Common myeloid progenitor, CD34-positive (primary cell): ENCODE results near the gene PARP8.
"Not testable (repeated sequence)": the region's sequence is repeated elsewhere in the genome, so short reads cannot be mapped to it uniquely, and the experiment has no call there.

Source experiments
- CTCF ChIA-PET: fragments of 350-600 bp; sonication (Branson Sonifier 250); formaldehyde crosslinking; loops from one replicate; lab custom pipeline; 2021; ENCODE audit warnings: antibody characterized with exemption; lab: Charles Lee
- POLR2A ChIA-PET: fragments of 350-600 bp; sonication (Branson Sonifier 250); formaldehyde crosslinking; loops from one replicate; lab custom pipeline; 2021; ENCODE audit warnings: antibody characterized with exemption; lab: Charles Lee
- DNase-seq, 3 donors: peaks; one replicate each; pipeline versions ENCODE4 v3.0.0 to v3.0.0-alpha.2; 2013
- H3K27ac ChIP-seq, 2 experiments: 1 replicate in 1 of 2; 2 replicates in 1 of 2; pipeline ENCODE4 v1.7.0; 2013; ENCODE audit warnings: inconsistent platforms in 2 of 2, low read length in 2 of 2, mild to moderate bottlenecking in 2 of 2, low read depth in 1 of 2, moderate library complexity in 1 of 2; ENCODE audit not compliant: severe bottlenecking in 2 of 2, insufficient read depth in 1 of 2, poor library complexity in 1 of 2
- H3K27me3 ChIP-seq, 5 experiments: replicated peaks in 2 of 5; 1 replicate in 3 of 5; 2 replicates in 2 of 5; pipeline versions ENCODE4 v1.6.1 to v1.7.0; 2013; ENCODE audit warnings: low read length in 4 of 5, mild to moderate bottlenecking in 2 of 5, moderate library complexity in 2 of 5, inconsistent platforms in 1 of 5; ENCODE audit not compliant: insufficient read depth in 5 of 5, control insufficient read depth in 4 of 5
- H3K36me3 ChIP-seq, 4 experiments: 1 replicate in 2 of 4; 2 replicates in 2 of 4; pipeline versions ENCODE4 v1.6.1 to v1.7.0; 2013; ENCODE audit warnings: low read length in 3 of 4, control low read depth in 1 of 4, mild to moderate bottlenecking in 1 of 4; ENCODE audit not compliant: control insufficient read depth in 4 of 4, insufficient read depth in 4 of 4
- H3K4me1 ChIP-seq, 4 experiments: 1 replicate in 3 of 4; 2 replicates in 1 of 4; pipeline versions ENCODE4 v1.6.1 to v1.7.1; 2013; ENCODE audit warnings: low read length in 3 of 4, mild to moderate bottlenecking in 3 of 4, control low read depth in 1 of 4, inconsistent platforms in 1 of 4, moderate library complexity in 1 of 4; ENCODE audit not compliant: control insufficient read depth in 4 of 4, insufficient read depth in 4 of 4; ENCODE audit errors: control extremely low read depth in 1 of 4
- H3K4me3 ChIP-seq, 7 experiments: 1 replicate in 4 of 7; 2 replicates in 3 of 7; pipeline versions ENCODE4 v1.5.1 to v1.7.0; 2013; ENCODE audit warnings: mild to moderate bottlenecking in 7 of 7, low read length in 6 of 7, moderate library complexity in 6 of 7, inconsistent platforms in 2 of 7, low read depth in 2 of 7, control low read depth in 1 of 7; ENCODE audit not compliant: insufficient read depth in 4 of 7, control insufficient read depth in 1 of 7; ENCODE audit errors: extremely low read depth in 1 of 7
- H3K9me3 ChIP-seq, 5 experiments: 1 replicate in 4 of 5; 2 replicates in 1 of 5; pipeline versions ENCODE4 v1.6.1 to v1.7.1; 2013; ENCODE audit warnings: low read length in 4 of 5, mild to moderate bottlenecking in 2 of 5, inconsistent platforms in 1 of 5, low read depth in 1 of 5, moderate library complexity in 1 of 5; ENCODE audit not compliant: control insufficient read depth in 4 of 5, insufficient read depth in 2 of 5; ENCODE audit errors: control extremely low read depth in 1 of 5
- WGBS: methylation state at CpG from one replicate; pipeline ENCODE4 v1.1.5; 2013; ENCODE audit not compliant: insufficient coverage; 5-methylcytosine and 5-hydroxymethylcytosine counted together

The PARP8 gene

DNA sequence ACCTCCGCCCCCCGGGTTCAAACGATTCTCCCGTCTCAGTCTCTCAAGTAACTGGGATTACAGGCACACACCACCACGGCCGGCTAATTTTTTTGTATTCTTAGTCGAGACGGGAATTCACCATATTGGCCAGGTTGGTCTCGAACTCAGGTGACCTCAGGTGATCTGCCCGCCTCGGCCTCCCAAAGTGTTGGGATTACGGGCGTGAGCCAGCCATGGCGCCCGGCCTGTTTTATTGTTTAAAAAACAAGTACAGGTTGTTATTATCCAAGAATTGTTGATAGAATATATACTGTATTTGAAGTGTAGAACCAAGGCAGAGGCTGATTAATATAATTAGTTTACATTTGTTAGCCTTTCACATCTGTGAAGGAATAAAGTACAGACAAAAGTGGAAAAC lies 8.9 kb downstream of the PARP8 start:
- H3K27me3 ChIP-seq: no peaks in the 10 kb centered on the region
- no peak overlapping the region for H3K4me3 ChIP-seq
- no peaks in the 10 kb centered on the region for H3K36me3 ChIP-seq
- H3K4me1 ChIP-seq: peaks cover 0 to 12% (median 2%) of the 10 kb centered on the region in 4 experiments
- no peak for DNase-seq
- ChIA-PET POLR2A (no interaction called here), CTCF (no interaction called here)
- no peaks in the 10 kb centered on the region for H3K9me3 ChIP-seq
- no peak overlapping the region for H3K27ac ChIP-seq
- WGBS: 99% methylated on average over 15 of the region's 15 CpGs

GRCh38 chr5:50679554-50679953 lies 13.1 kb downstream of the PARP8 start:
- CTCF ChIA-PET, H3K27me3 ChIP-seq, H3K36me3 ChIP-seq, H3K27ac ChIP-seq, H3K9me3 ChIP-seq, POLR2A ChIA-PET, H3K4me1 ChIP-seq, H3K4me3 ChIP-seq, DNase-seq: not testable (repeated sequence)
- 100% methylated on average over 3 of the region's 4 CpGs for WGBS

GRCh38 chr5:50684721-50685120 lies 18.3 kb downstream of the PARP8 start:
- WGBS: 100% methylated on average over 1 of the region's 3 CpGs
- Histone ChIP-seq H3K4me3 (no peak overlapping the region), H3K27me3 (no peaks in the 10 kb centered on the region), H3K27ac (no peak overlapping the region), H3K36me3 (peaks cover 0 to 5% (median 2%) of the 10 kb centered on the region in 4 experiments), H3K9me3 (peaks cover 0 to 7% (median 3%) of the 10 kb centered on the region in 5 experiments), H3K4me1 (no peaks in the 10 kb centered on the region)
- no peak for DNase-seq
- ChIA-PET CTCF (interaction anchor here (0.6 to 2.0 kb wide), 2 partner anchors 10 to 358 kb away, joined by 3 to 4 read pairs; no protein-coding TSS in a partner anchor), POLR2A (interaction anchor here (0.6 kb wide), 1 partner anchor 19 kb away, joined by 3 read pairs; no protein-coding TSS in a partner anchor)

DNA sequence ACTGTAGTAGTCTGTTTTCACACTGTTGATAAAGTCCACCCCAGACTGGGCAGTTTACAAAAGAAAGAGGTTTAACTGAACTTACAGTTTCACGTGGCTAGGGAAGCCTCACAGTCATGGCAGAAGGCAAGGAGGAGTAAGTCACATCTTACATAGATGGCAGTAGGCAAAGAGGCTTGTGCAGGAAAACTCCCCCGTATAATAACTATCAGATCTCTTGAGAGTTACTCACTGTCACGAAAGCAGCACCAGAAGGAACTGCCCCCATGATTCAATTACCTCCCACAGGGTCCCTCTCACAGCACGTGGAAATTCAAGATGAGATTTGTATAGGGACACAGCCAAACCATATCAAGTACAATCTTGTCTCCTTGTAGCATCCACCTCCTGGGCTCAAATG lies 21.1 kb downstream of the PARP8 start:
- POLR2A ChIA-PET: no interaction called here
- WGBS: 100% methylated on average over 2 of the region's 4 CpGs
- Histone ChIP-seq H3K4me1 (no peaks in the 10 kb centered on the region), H3K9me3 (peaks cover 0 to 7% (median 3%) of the 10 kb centered on the region in 5 experiments), H3K27ac (no peak overlapping the region), H3K36me3 (peaks cover 0 to 23% (median 3%) of the 10 kb centered on the region in 4 experiments), H3K27me3 (no peaks in the 10 kb centered on the region), H3K4me3 (no peak overlapping the region)
- CTCF ChIA-PET: no interaction called here
- DNase-seq: no peak

GRCh38 chr5:50691399-50692016 lies 25.1 kb downstream of the PARP8 start:
- Histone ChIP-seq H3K36me3 (peaks cover 0 to 23% (median 3%) of the 10 kb centered on the region in 4 experiments), H3K4me1 (peaks cover 0 to 8% (median 0%) of the 10 kb centered on the region in 4 experiments), H3K4me3 (no peak overlapping the region), H3K27me3 (no peaks in the 10 kb centered on the region), H3K9me3 (peaks cover 0 to 3% (median 1%) of the 10 kb centered on the region in 5 experiments), H3K27ac (no peak overlapping the region)
- POLR2A ChIA-PET: no interaction called here
- 100% methylated on average over 4 of the region's 5 CpGs for WGBS
- DNase-seq: no peak
- CTCF ChIA-PET: no interaction called here

DNA sequence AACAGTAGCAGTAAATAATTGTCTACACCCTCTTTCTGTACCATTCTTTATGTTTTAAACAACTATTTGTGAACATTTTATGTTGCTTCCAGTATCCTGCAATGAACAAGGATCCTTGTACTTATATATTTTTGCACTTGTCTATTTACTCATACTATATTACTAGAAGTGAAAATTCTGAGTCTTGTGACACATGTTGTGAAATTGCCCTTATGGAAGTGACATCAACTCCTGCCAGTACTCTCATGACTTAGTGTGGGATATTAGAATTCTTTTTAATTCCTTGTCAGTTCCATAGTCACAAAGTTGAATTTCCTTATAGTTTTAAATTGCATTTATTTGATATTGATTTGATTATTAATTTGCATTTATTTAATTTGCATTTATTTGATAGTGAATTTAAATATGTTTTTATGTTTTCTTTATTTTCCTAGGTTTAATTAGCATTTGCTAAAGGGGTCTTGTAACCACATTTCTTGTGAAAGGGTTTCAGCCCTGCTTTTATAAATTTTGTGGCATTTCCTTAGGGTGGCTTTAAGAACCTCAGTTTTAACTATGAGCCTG lies 27.7 kb downstream of the PARP8 start:
- POLR2A ChIA-PET: no interaction called here
- CTCF ChIA-PET: interaction anchor here (1.4 kb wide), 1 partner anchor 10 kb away, joined by 4 read pairs; no protein-coding TSS in a partner anchor
- peaks cover 0 to 8% (median 0%) of the 10 kb centered on the region in 4 experiments for H3K4me1 ChIP-seq

DNA sequence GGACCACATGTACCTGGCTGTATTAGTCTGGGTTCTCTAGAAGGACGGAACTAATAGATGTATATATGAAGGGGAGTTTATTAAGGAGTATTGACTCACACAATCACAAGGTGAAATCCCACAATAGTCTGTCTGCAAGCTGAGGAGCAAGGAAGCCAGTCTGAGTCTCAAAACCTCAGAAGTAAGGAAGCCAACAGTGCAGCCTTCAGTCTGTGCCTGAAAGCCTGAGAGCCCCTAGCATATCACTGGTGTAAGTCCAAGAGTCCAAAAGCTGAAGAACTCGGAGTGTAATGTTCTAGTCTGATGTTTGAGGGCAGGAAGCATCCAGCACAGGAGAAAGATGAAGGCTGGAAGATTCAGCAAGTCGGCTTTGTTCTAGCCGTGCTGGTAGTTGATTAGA lies 28.2 kb downstream of the PARP8 start:
- H3K27me3 ChIP-seq, H3K27ac ChIP-seq, H3K4me1 ChIP-seq, H3K4me3 ChIP-seq, POLR2A ChIA-PET, DNase-seq, H3K9me3 ChIP-seq: not testable (repeated sequence)
- CTCF ChIA-PET: interaction anchor here (1.4 kb wide), 1 partner anchor 10 kb away, joined by 4 read pairs; no protein-coding TSS in a partner anchor
- H3K36me3 ChIP-seq: peaks cover 0 to 19% (median under 1%) of the 10 kb centered on the region in 4 experiments
- WGBS: 100% methylated on average over 3 of the region's 4 CpGs

More for the DNA sequence above, 27.7 kb downstream of the PARP8 start:
- Histone ChIP-seq H3K27me3 (no peaks in the 10 kb centered on the region), H3K4me3 (no peak overlapping the region), H3K36me3 (peaks cover 0 to 23% (median under 1%) of the 10 kb centered on the region in 4 experiments), H3K9me3 (no peaks in the 10 kb centered on the region), H3K27ac (no peak overlapping the region)
- DNase-seq: peak in 1 of 3 donors; percentile 36
